H1 (cell line): ENCODE measurements around the gene BMERB1. TPM values are rescaled to one million over a fixed set of nuclear protein-coding genes. Genes with fewer than 3 reads are reported as not detected.

Experiments used
- CTCF ChIA-PET: fragments of 300-600 bp; sonication (Branson Sonifier 250); formaldehyde crosslinking; loops from one replicate; lab custom pipeline; 2021; ENCODE audit not compliant: partially characterized antibody; lab: Charles Lee
- POLR2A ChIA-PET: fragments of 300-600 bp; sonication (Branson Sonifier 250); formaldehyde crosslinking; loops from one replicate; lab custom pipeline; 2021; ENCODE audit warnings: inconsistent platforms; ENCODE audit not compliant: partially characterized antibody; lab: Charles Lee
- DNase-seq, 2 experiments: peaks; one replicate each; pipeline versions ENCODE4 v3.0.0 to v3.0.0-alpha.2; 2010 to 2022; ENCODE audit warnings: low spot score in 2 of 2, low read depth in 1 of 2, mixed read lengths in 1 of 2
- FAIRE-seq: peaks from 2 replicates; lab custom pipeline; 2011; peaks lifted over from hg19 to GRCh38; lab: Jason Lieb, UNC
- H2AFZ ChIP-seq: 2 replicates; pipeline ENCODE4 v1.8.1; 2012; ENCODE audit warnings: low read length, inconsistent platforms
- H2AK5ac ChIP-seq: 2 replicates; pipeline ENCODE4 v1.6.1; 2013; ENCODE audit warnings: low read depth, low read length
- H2BK120ac ChIP-seq: replicated peaks from 2 replicates; pipeline ENCODE3; 2013; ENCODE audit warnings: low read depth, low read length, inconsistent platforms
- H2BK12ac ChIP-seq: 2 replicates; pipeline ENCODE4 v1.6.1; 2013; ENCODE audit warnings: low read depth, low read length
- H2BK15ac ChIP-seq: 2 replicates; pipeline ENCODE4 v1.6.1; 2013; ENCODE audit warnings: low read length
- H2BK20ac ChIP-seq: 2 replicates; pipeline ENCODE4 v1.6.1; 2013; ENCODE audit warnings: low read length
- H2BK5ac ChIP-seq: 2 replicates; pipeline ENCODE4 v1.6.1; 2013; ENCODE audit warnings: low read depth, low read length
- H3K14ac ChIP-seq: 2 replicates; pipeline ENCODE4 v1.6.1; 2013; ENCODE audit warnings: inconsistent platforms; ENCODE audit not compliant: insufficient read length
- H3K18ac ChIP-seq: 2 replicates; pipeline ENCODE4 v1.6.1; 2013; ENCODE audit warnings: low read length; ENCODE audit errors: extremely low read depth
- H3K23ac ChIP-seq: 2 replicates; pipeline ENCODE4 v1.6.1; 2013; ENCODE audit warnings: inconsistent platforms; ENCODE audit not compliant: insufficient read length
- H3K23me2 ChIP-seq: 2 replicates; pipeline ENCODE4 v1.6.1; 2013; ENCODE audit warnings: low read depth, low read length
- H3K27ac ChIP-seq: 2 replicates; pipeline ENCODE4 v1.6.1; 2011; ENCODE audit warnings: low read depth, low read length, inconsistent platforms
- H3K27me3 ChIP-seq, 4 experiments: replicated peaks in 1 of 4; 1 replicate in 1 of 4; 2 replicates in 3 of 4; pipeline versions ENCODE4 v1.6.1 to v1.8.1; 2011 to 2013; ENCODE audit warnings: low read length in 3 of 4, mild to moderate bottlenecking in 3 of 4, inconsistent platforms in 2 of 4, mixed read lengths in 2 of 4, moderate library complexity in 1 of 4; ENCODE audit not compliant: control insufficient read depth in 3 of 4, insufficient read depth in 3 of 4; ENCODE audit errors: extremely low read depth in 1 of 4
- H3K36me3 ChIP-seq, 4 experiments: 2 replicates each; pipeline versions ENCODE4 v1.6.1 to v1.8.1; 2011 to 2013; ENCODE audit warnings: mild to moderate bottlenecking in 4 of 4, low read length in 3 of 4, moderate library complexity in 2 of 4, control low read depth in 1 of 4, inconsistent platforms in 1 of 4; ENCODE audit not compliant: insufficient read depth in 4 of 4, control insufficient read depth in 2 of 4
- H3K4ac ChIP-seq: replicated peaks from 2 replicates; pipeline ENCODE3; 2013; ENCODE audit warnings: low read length, low read depth, mixed read lengths, inconsistent platforms; ENCODE audit not compliant: insufficient read length
- H3K4me1 ChIP-seq, 4 experiments: replicated peaks in 1 of 4; 1 replicate in 1 of 4; 2 replicates in 3 of 4; pipeline versions ENCODE4 v1.6.1 to v1.8.1; 2011 to 2013; ENCODE audit warnings: low read length in 3 of 4, inconsistent platforms in 2 of 4, mixed read lengths in 1 of 4; ENCODE audit not compliant: insufficient read depth in 4 of 4, control insufficient read depth in 3 of 4
- H3K4me2 ChIP-seq, 2 experiments: 2 replicates each; pipeline versions ENCODE4 v1.6.1 to v1.8.1; 2011 to 2013; ENCODE audit warnings: low read depth in 2 of 2, low read length in 2 of 2, control low read depth in 1 of 2, inconsistent platforms in 1 of 2, mild to moderate bottlenecking in 1 of 2; ENCODE audit not compliant: insufficient read depth in 1 of 2
- H3K4me3 ChIP-seq, 4 experiments: fragments of 200-600, 300-600 bp in 1 of 4; sonication (generic), shearing (Covaris generic), sonication (Bioruptor Twin) in 1 of 4; 2 replicates each; pipeline versions ENCODE4 v1.5.1 to v1.8.1; 2011 to 2016; ENCODE audit warnings: low read length in 4 of 4, low read depth in 3 of 4, control low read depth in 2 of 4, inconsistent platforms in 2 of 4, mild to moderate bottlenecking in 2 of 4, mixed read lengths in 1 of 4, moderate library complexity in 1 of 4; ENCODE audit not compliant: insufficient read depth in 2 of 4; ENCODE audit errors: extremely low read depth in 1 of 4
- H3K56ac ChIP-seq: replicated peaks from 2 replicates; pipeline ENCODE3; 2013; ENCODE audit warnings: low read depth, mild to moderate bottlenecking, mixed read lengths, low read length, inconsistent platforms; ENCODE audit not compliant: insufficient read length
- H3K79me1 ChIP-seq: 2 replicates; pipeline ENCODE4 v1.6.1; 2013; ENCODE audit warnings: low read depth, low read length, control low read depth
- H3K79me2 ChIP-seq, 2 experiments: 2 replicates each; pipeline versions ENCODE4 v1.6.1 to v1.8.1; 2012 to 2013; ENCODE audit warnings: low read length in 2 of 2, mild to moderate bottlenecking in 2 of 2, inconsistent platforms in 1 of 2; ENCODE audit not compliant: insufficient read depth in 2 of 2, control insufficient read depth in 1 of 2
- H3K9ac ChIP-seq, 4 experiments: replicated peaks in 1 of 4; 1 replicate in 1 of 4; 2 replicates in 3 of 4; pipeline versions ENCODE4 v1.6.1 to v1.8.1; 2011 to 2013; ENCODE audit warnings: low read depth in 3 of 4, low read length in 3 of 4, control low read depth in 2 of 4, mild to moderate bottlenecking in 2 of 4, moderate library complexity in 2 of 4, inconsistent platforms in 1 of 4; ENCODE audit errors: extremely low read depth in 1 of 4
- H3K9me3 ChIP-seq, 2 experiments: 2 replicates each; pipeline versions ENCODE4 v1.6.1 to v1.8.1; 2012 to 2013; ENCODE audit warnings: mild to moderate bottlenecking in 2 of 2, moderate library complexity in 2 of 2, control low read depth in 1 of 2, inconsistent platforms in 1 of 2, low read depth in 1 of 2, low read length in 1 of 2, mixed read lengths in 1 of 2; ENCODE audit not compliant: insufficient read depth in 2 of 2
- H4K20me1 ChIP-seq, 2 experiments: replicated peaks in 1 of 2; 2 replicates each; pipeline versions ENCODE3 to v1.8.1; 2011 to 2013; ENCODE audit warnings: inconsistent platforms in 2 of 2, low read length in 2 of 2, mild to moderate bottlenecking in 1 of 2; ENCODE audit not compliant: insufficient read depth in 2 of 2, control insufficient read depth in 1 of 2
- H4K5ac ChIP-seq: 2 replicates; pipeline ENCODE4 v1.6.1; 2013; ENCODE audit warnings: low read length, low read depth, mixed read lengths, inconsistent platforms; ENCODE audit not compliant: insufficient read length
- H4K8ac ChIP-seq: 2 replicates; pipeline ENCODE4 v1.8.0; 2013; ENCODE audit warnings: mild to moderate bottlenecking, moderate library complexity, low read length, inconsistent platforms; ENCODE audit not compliant: insufficient read depth; ENCODE audit errors: extremely low read depth
- H4K91ac ChIP-seq: replicated peaks from 2 replicates; pipeline ENCODE3; 2013; ENCODE audit warnings: low read length, mixed read lengths, inconsistent platforms; ENCODE audit not compliant: insufficient read length
- BCL11A ChIP-seq, 2 experiments: IDR thresholded peaks; one replicate each; pipeline ENCODE4 v1.6.1; 2011; ENCODE audit warnings: low read depth in 2 of 2, low read length in 2 of 2, mild to moderate bottlenecking in 2 of 2
- FOSL1 ChIP-seq: IDR thresholded peaks from 2 replicates; pipeline ENCODE4 v1.6.1; 2011; ENCODE audit warnings: mild to moderate bottlenecking, low read depth, low read length, moderate library complexity; ENCODE audit not compliant: insufficient read depth
- NANOG ChIP-seq: IDR thresholded peaks from 2 replicates; pipeline ENCODE4 v1.6.1; 2011; ENCODE audit warnings: low read length, low read depth, mild to moderate bottlenecking, inconsistent platforms; ENCODE audit not compliant: insufficient read depth, poor library complexity, severe bottlenecking
- RAD21 ChIP-seq, 2 experiments: IDR thresholded peaks in 1 of 2; conservative IDR thresholded peaks in 1 of 2; 2 replicates each; pipeline ENCODE4 v1.6.1; 2011; ENCODE audit warnings: low read depth in 2 of 2, low read length in 2 of 2, improper control_type of control experiment in 1 of 2, inconsistent platforms in 1 of 2, mild to moderate bottlenecking in 1 of 2, moderate library complexity in 1 of 2
- SIRT6 ChIP-seq: IDR thresholded peaks from one replicate; pipeline ENCODE4 v1.7.1; 2012; ENCODE audit warnings: low read length, inconsistent platforms
- TCF12 ChIP-seq: IDR thresholded peaks from 2 replicates; pipeline ENCODE4 v1.6.1; 2011; ENCODE audit warnings: low read depth, mild to moderate bottlenecking, low read length
- WGBS, 2 experiments: shearing (Covaris generic) in 1 of 2; methylation state at CpG; one replicate each; pipeline versions ENCODE4 v1.1.6 to v1.1.7; 2013 to 2015; ENCODE audit warnings: low lambda C conversion rate in 2 of 2, mixed read lengths in 2 of 2, inconsistent platforms in 1 of 2, low coverage in 1 of 2, missing lambda C conversion rate in 1 of 2; ENCODE audit not compliant: insufficient replicate concordance in 2 of 2, insufficient coverage in 1 of 2, insufficient read length in 1 of 2; ENCODE audit errors: extremely low coverage in 1 of 2, missing lambda C conversion rate in 1 of 2; 5-methylcytosine and 5-hydroxymethylcytosine counted together
- polyA plus RNA-seq, 7 experiments: library from polyadenylated mRNA; depleted of rRNA in 3 of 7; stranded (reverse) in 5 of 7; unstranded in 2 of 7; fragments of >200 nt in 5 of 7; fragments of 200-250 nt in 2 of 7; gene quantifications; 1 replicate in 5 of 7; 2 replicates in 1 of 7; 4 replicates in 1 of 7; pipeline versions ENCODE4 v1.2.1 to v1.2.3, GENCODE V29; 2011 to 2013; ENCODE audit warnings: missing spikeins in 2 of 7, mixed read lengths in 2 of 7
- total RNA-seq: library from RNA; stranded (reverse); fragmentation: NEBNext Ultra II Directional; extraction: Animal tissue kit (Norgen Biotek cat#: 25700); gene quantifications from 2 replicates; pipeline ENCODE4 v1.2.1, GENCODE V29; 2021

BMERB1 gene
- total and polyA plus RNA-seq, 2 of the 8 experiments (the other 6 are each of a cell fraction or from before 2014, with no cell fraction given), result 23.5 to 27.1 TPM

DNA sequence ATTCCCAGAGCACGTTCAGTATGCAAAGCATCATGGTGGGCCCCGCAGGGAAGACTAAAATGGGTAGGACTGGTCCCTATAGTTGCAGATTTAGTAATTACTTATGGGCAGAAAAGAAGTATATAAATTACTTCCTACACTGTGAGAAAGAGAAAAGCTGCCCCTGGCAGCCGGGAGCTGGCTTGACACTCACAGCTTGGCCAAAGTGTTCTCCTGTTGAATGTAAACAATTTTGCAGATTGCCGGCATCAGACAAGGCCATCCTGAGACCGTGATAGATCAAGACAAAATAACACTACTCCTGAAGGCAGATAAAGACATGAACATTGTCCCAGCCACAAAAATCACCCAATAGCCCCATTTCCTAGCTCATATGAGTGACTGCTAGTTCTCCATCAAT lies 110.0 kb downstream of the BMERB1 start:
- H2BK120ac ChIP-seq, result no peak overlapping the region
- no peak overlapping the region for H2BK15ac ChIP-seq
- DNase-seq (no peak), FAIRE-seq (no peak)
- peaks cover 0 to 3% of the 10 kb centered on the region in 2 experiments; a peak in 1 of 4 replicates for H3K79me2 ChIP-seq
- WGBS, 2 experiments, result 91% methylated on average over 5 of the region's 5 CpGs; no CpG with 5 or more reads in 1 of the 2 experiments
- H3K23ac ChIP-seq, result no peak overlapping the region
- no peak overlapping the region for H2BK20ac ChIP-seq
- H2AK5ac ChIP-seq, result no peak overlapping the region
- peaks cover 7 to 13% of the 10 kb centered on the region in 2 experiments; a peak in 3 of 4 replicates for H3K9me3 ChIP-seq
- H4K20me1 ChIP-seq, result no peaks in the 10 kb centered on the region
- no peaks in the 10 kb centered on the region for H3K27me3 ChIP-seq
- no peak overlapping the region for H2BK12ac ChIP-seq
- H4K5ac ChIP-seq, result no peak overlapping the region
- no peak overlapping the region for H3K14ac ChIP-seq
- ChIA-PET CTCF (no interaction called here), POLR2A (no interaction called here)
- H3K18ac ChIP-seq, result no peak overlapping the region
- no peak overlapping the region for H4K91ac ChIP-seq
- H3K4me1 ChIP-seq, result peaks cover 0 to 10% (median 7%) of the 10 kb centered on the region in 4 experiments; a peak in 5 of 7 replicates
- H2BK5ac ChIP-seq, result no peak overlapping the region
- no peak overlapping the region for H3K56ac ChIP-seq
- H3K4me2 ChIP-seq, result no peak overlapping the region
- no peak overlapping the region for H3K9ac ChIP-seq
- no peaks in the 10 kb centered on the region; a peak in 1 of 8 replicates for H3K36me3 ChIP-seq
- H4K8ac ChIP-seq, result no peak overlapping the region
- no peaks in the 10 kb centered on the region for H3K23me2 ChIP-seq
- no peak overlapping the region for H2AFZ ChIP-seq
- H3K4me3 ChIP-seq, result no peak overlapping the region
- H3K4ac ChIP-seq, result no peak overlapping the region
- H3K79me1 ChIP-seq, result no peaks in the 10 kb centered on the region
- no peak overlapping the region for H3K27ac ChIP-seq
- TF ChIP-seq TCF12 (no peak), SIRT6 (no peak), NANOG (no peak), BCL11A (IDR thresholded peaks at IDR 0.05; ENCODE audit: low read depth in 2 of 2, low read length in 2 of 2) (no peak), RAD21 (IDR thresholded peaks at IDR 0.05 in 1 of 2, conservative IDR thresholded peaks at IDR 0.05 in 1 of 2; ENCODE audit: low read depth in 2 of 2, low read length in 2 of 2) (no peak), FOSL1 (no peak)
